ENCODE data around the gene MORN5.

DNA sequence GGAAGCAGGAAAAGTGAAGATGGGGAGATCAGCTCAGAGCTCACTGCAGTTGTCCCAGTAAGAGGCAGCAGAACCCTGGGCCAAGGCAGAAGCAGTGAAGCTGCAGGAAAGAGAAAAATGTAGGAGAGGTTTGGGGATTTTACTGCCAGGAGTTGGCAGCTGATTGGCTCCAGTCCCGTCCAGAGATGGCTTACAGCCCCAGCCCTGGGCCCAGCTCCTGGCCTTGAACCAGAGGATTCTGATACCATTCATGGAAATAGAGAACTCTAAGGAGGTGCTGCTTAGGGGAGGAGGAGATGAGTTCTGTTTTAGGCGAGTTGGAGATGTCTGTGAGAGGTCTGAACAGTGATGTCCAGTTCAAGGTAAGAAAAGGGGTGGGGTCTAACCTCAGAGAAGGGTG is 4.6 kb downstream of the MORN5 start:
- no peak for TF ChIP-seq POLR2A (IDR thresholded peaks at IDR 0.05; ENCODE audit: low read length)
- no peak for TF ChIP-seq GATA1 (IDR thresholded peaks at IDR 0.05; ENCODE audit: low read depth, low read length)
